Keratinocyte (primary cell): ENCODE results near the gene NIPBL. TPM values are rescaled to one million over a fixed set of nuclear protein-coding genes. Genes with fewer than 3 reads are reported as not detected.

Experiments
- DNase-seq: peaks from one replicate; pipeline ENCODE4 v3.0.0-alpha.2; 2011; ENCODE audit warnings: low read depth, missing footprints, low spot score
- FAIRE-seq: peaks from 2 replicates; lab custom pipeline; 2011; peaks lifted over from hg19 to GRCh38; lab: Jason Lieb, UNC
- H2AFZ ChIP-seq: 2 replicates; pipeline ENCODE4 v1.6.0; 2012; ENCODE audit warnings: low read length, control low read depth, inconsistent platforms; ENCODE audit not compliant: control insufficient read depth
- H3K27ac ChIP-seq: 2 replicates; pipeline ENCODE4 v1.5.1; 2011; ENCODE audit warnings: low read length; ENCODE audit not compliant: control insufficient read depth, insufficient read depth
- H3K27me3 ChIP-seq: 3 replicates; pipeline ENCODE4 v1.6.0; 2011; ENCODE audit warnings: low read length; ENCODE audit not compliant: control insufficient read depth, insufficient read depth; ENCODE audit errors: extremely low read depth
- H3K36me3 ChIP-seq, 2 experiments: 2 replicates in 1 of 2; 3 replicates in 1 of 2; pipeline ENCODE4 v1.5.1; 2011; ENCODE audit warnings: low read length in 2 of 2, mild to moderate bottlenecking in 1 of 2; ENCODE audit not compliant: control insufficient read depth in 2 of 2, insufficient read depth in 2 of 2; ENCODE audit errors: extremely low read depth in 1 of 2
- H3K4me1 ChIP-seq: 3 replicates; pipeline ENCODE4 v1.5.1; 2011; ENCODE audit warnings: low read length; ENCODE audit not compliant: control insufficient read depth, insufficient read depth; ENCODE audit errors: extremely low read depth
- H3K4me2 ChIP-seq: 3 replicates; pipeline ENCODE4 v1.6.0; 2011; ENCODE audit warnings: low read depth, low read length; ENCODE audit not compliant: control insufficient read depth, insufficient read depth; ENCODE audit errors: extremely low read depth
- H3K4me3 ChIP-seq, 3 experiments: fragments of 200-600 bp in 1 of 3; sonication (generic) in 1 of 3; 2 replicates in 2 of 3; 3 replicates in 1 of 3; pipeline ENCODE4 v1.5.1; 2011 to 2016; ENCODE audit warnings: low read length in 3 of 3, mild to moderate bottlenecking in 3 of 3, control low read depth in 2 of 3, inconsistent platforms in 1 of 3, low read depth in 1 of 3, mixed read lengths in 1 of 3, mixed run types in 1 of 3, moderate library complexity in 1 of 3; ENCODE audit not compliant: control insufficient read depth in 2 of 3, insufficient read depth in 2 of 3; ENCODE audit errors: extremely low read depth in 1 of 3
- H3K79me2 ChIP-seq: 2 replicates; pipeline ENCODE4 v1.6.0; 2012; ENCODE audit warnings: low read length; ENCODE audit not compliant: control insufficient read depth, insufficient read depth
- H3K9ac ChIP-seq: 3 replicates; pipeline ENCODE4 v1.6.0; 2011; ENCODE audit warnings: low read length; ENCODE audit not compliant: control insufficient read depth, insufficient read depth; ENCODE audit errors: extremely low read depth
- H3K9me1 ChIP-seq: 3 replicates; pipeline ENCODE4 v1.6.0; 2011; ENCODE audit warnings: low read length; ENCODE audit not compliant: control insufficient read depth, insufficient read depth; ENCODE audit errors: extremely low read depth
- H3K9me3 ChIP-seq: 2 replicates; pipeline ENCODE4 v1.5.1; 2012; ENCODE audit warnings: low read depth, low read length; ENCODE audit not compliant: control insufficient read depth
- H4K20me1 ChIP-seq: 3 replicates; pipeline ENCODE4 v1.6.0; 2011; ENCODE audit warnings: low read length; ENCODE audit not compliant: control insufficient read depth, insufficient read depth; ENCODE audit errors: extremely low read depth
- EZH2 ChIP-seq: IDR thresholded peaks from one replicate; pipeline ENCODE4 v1.6.1; 2012; ENCODE audit warnings: inconsistent platforms, mild to moderate bottlenecking, low read length, moderate library complexity
- dilution Hi-C: fragments of 300-500 bp; cut with MboI; formaldehyde crosslinking; loops from one replicate; pipeline ENCODE4 v1.7.0; 2020; ENCODE audit warnings: low sequenced_read_pairs; ENCODE audit not compliant: extremely low pct_ligation_motif_present
- polyA plus RNA-seq, 5 experiments: library from polyadenylated mRNA; depleted of rRNA in 3 of 5; stranded (reverse) in 3 of 5; stranded (forward) in 1 of 5; unstranded in 1 of 5; fragments of >200 nt; gene quantifications; 1 replicate in 1 of 5; 2 replicates in 3 of 5; 3 replicates in 1 of 5; pipeline versions ENCODE4 v1.2.1 to v1.2.3, GENCODE V29; 2011 to 2012; ENCODE audit warnings: missing spikeins in 2 of 5, low read depth in 1 of 5, low replicate concordance in 1 of 5
- TF ChIP-seq, protein P1 (sequence below), 3 experiments: IDR thresholded peaks in 1 of 3; conservative IDR thresholded peaks in 1 of 3; optimal IDR thresholded peaks in 1 of 3; 2 replicates in 2 of 3; 3 replicates in 1 of 3; pipeline versions ENCODE3 to v1.5.1; 2011; ENCODE audit warnings: low read length in 3 of 3, mild to moderate bottlenecking in 3 of 3, moderate library complexity in 2 of 3, control low read depth in 1 of 3, inconsistent platforms in 1 of 3; ENCODE audit not compliant: insufficient read depth in 2 of 3; ENCODE audit errors: extremely low read depth in 1 of 3

Gene NIPBL
- polyA plus RNA-seq, 1 donor (not counting 4 experiments of a cell fraction or from before 2014, with no cell fraction given) = 23.4 TPM

DNA sequence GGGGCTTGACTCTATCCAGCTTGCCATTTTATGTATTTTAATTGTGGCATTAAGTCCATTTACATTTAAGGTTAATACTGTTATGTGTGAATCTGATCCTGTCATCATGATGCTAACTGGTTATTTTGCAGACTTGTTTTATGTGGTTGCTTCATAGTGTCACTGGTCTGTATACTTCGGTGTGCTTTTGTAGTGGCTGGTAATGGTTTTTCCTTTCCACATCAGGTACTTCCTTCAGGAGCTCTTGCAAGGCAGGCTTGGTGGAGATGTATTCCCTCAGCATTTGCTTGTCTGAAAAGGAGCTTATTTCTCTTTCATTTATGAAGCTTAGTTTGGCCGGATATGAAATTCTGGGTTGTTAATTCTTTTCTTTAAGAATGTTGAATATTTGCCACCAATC is 226.7 kb downstream of the NIPBL start:
- Histone ChIP-seq H2AFZ (no peak overlapping the region), H3K4me2 (no peak overlapping the region), H3K27ac (no peak overlapping the region), H3K9me1 (no peaks in the 10 kb centered on the region), H3K79me2 (no peaks in the 10 kb centered on the region), H4K20me1 (no peaks in the 10 kb centered on the region), H3K4me3 (no peak overlapping the region), H3K36me3 (no peaks in the 10 kb centered on the region), H3K4me1 (no peaks in the 10 kb centered on the region), H3K27me3 (no peaks in the 10 kb centered on the region), H3K9ac (no peak overlapping the region), H3K9me3 (no peaks in the 10 kb centered on the region)
- TF ChIP-seq, protein P1, sequence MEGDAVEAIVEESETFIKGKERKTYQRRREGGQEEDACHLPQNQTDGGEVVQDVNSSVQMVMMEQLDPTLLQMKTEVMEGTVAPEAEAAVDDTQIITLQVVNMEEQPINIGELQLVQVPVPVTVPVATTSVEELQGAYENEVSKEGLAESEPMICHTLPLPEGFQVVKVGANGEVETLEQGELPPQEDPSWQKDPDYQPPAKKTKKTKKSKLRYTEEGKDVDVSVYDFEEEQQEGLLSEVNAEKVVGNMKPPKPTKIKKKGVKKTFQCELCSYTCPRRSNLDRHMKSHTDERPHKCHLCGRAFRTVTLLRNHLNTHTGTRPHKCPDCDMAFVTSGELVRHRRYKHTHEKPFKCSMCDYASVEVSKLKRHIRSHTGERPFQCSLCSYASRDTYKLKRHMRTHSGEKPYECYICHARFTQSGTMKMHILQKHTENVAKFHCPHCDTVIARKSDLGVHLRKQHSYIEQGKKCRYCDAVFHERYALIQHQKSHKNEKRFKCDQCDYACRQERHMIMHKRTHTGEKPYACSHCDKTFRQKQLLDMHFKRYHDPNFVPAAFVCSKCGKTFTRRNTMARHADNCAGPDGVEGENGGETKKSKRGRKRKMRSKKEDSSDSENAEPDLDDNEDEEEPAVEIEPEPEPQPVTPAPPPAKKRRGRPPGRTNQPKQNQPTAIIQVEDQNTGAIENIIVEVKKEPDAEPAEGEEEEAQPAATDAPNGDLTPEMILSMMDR (optimal IDR thresholded peaks at IDR 0.05 in 1 of 3, IDR thresholded peaks at IDR 0.05 in 1 of 3, conservative IDR thresholded peaks at IDR 0.05 in 1 of 3; ENCODE audit: extremely low read depth in 1 of 3, insufficient read depth in 2 of 3, low read length in 3 of 3) = no peak
- no peak for TF ChIP-seq EZH2
- dilution Hi-C loops = no loop called here
- DNase-seq (no peak), FAIRE-seq (no peak)

DNA sequence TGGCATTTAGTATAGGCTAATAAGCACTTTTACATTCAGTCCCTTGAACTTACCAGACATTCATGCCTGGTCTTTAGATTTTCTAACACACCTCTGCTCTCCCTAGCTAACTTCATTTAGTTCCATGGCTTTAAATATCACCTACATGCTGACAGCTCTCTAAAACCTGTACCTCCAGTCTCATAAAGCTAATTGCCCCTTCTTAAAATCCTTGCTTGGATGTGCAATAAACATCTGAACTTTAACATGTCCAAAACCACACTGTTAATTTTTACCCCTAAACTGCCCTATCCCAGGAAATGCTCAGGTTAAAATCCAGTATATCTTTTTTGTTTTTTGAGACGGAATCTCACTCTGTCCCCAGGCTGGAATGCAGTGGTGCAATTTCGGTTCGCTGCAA is 232.8 kb downstream of the NIPBL start:
- dilution Hi-C loops = no loop called here
- Histone ChIP-seq H2AFZ (no peak overlapping the region), H3K36me3 (peaks cover 0 to 3% of the 10 kb centered on the region in 2 experiments), H3K4me3 (no peak overlapping the region), H3K9me1 (no peaks in the 10 kb centered on the region), H3K27me3 (no peaks in the 10 kb centered on the region), H3K27ac (no peak overlapping the region), H3K4me1 (no peaks in the 10 kb centered on the region), H4K20me1 (no peaks in the 10 kb centered on the region), H3K9me3 (no peaks in the 10 kb centered on the region), H3K4me2 (no peak overlapping the region), H3K9ac (no peak overlapping the region), H3K79me2 (no peaks in the 10 kb centered on the region)
- TF ChIP-seq, protein P1 (optimal IDR thresholded peaks at IDR 0.05 in 1 of 3, IDR thresholded peaks at IDR 0.05 in 1 of 3, conservative IDR thresholded peaks at IDR 0.05 in 1 of 3; ENCODE audit: extremely low read depth in 1 of 3, insufficient read depth in 2 of 3, low read length in 3 of 3) = no peak
- no peak for TF ChIP-seq EZH2
- DNase-seq (no peak), FAIRE-seq (no peak)
